GM12878 (cell line): ENCODE results near the gene DDX27. TPM values are rescaled to one million over a fixed set of nuclear protein-coding genes. Genes with fewer than 3 reads are reported as not detected.

Experiments
- ATAC-seq: fragments of 200-7000 bp; cut with Tn5 transposase; 3 replicates; pipeline ENCODE4 v1.9.1; 2020; ENCODE audit warnings: mild to moderate bottlenecking, moderate library complexity
- BruUV-seq: library from RNA; stranded (reverse); fragments of 400-500 nt; replicated peaks from 2 replicates; lab custom pipeline; 2021; lab: Mats Ljungman, UMichigan
- CTCF ChIA-PET: fragments of 300-600 bp; sonication (Branson Sonifier 250); formaldehyde crosslinking; extraction: SDS; loops from one replicate; lab custom pipeline; 2021; ENCODE audit warnings: inconsistent platforms; lab: Yijun Ruan, JAX
- POLR2A ChIA-PET: fragments of 350-600 bp; formaldehyde crosslinking; extraction: SDS; loops from one replicate; lab custom pipeline; 2021; ENCODE audit warnings: inconsistent platforms; lab: Charles Lee
- RAD21 ChIA-PET: fragments of 300-600 bp; sonication (Branson Sonifier 250); formaldehyde crosslinking; loops from one replicate; lab custom pipeline; 2023; ENCODE audit warnings: antibody characterized with exemption; ENCODE audit not compliant: unreplicated experiment; lab: Charles Lee
- SMC1A ChIA-PET: fragments of 300-600 bp; sonication (Branson Sonifier 250); formaldehyde crosslinking; loops from one replicate; lab custom pipeline; 2023; ENCODE audit not compliant: unreplicated experiment, uncharacterized antibody; lab: Charles Lee
- DNase-seq: peaks from one replicate; pipeline ENCODE4 v3.0.0-alpha.2; 2011; ENCODE audit warnings: low read depth, low spot score
- FAIRE-seq: peaks from 3 replicates; lab custom pipeline; 2011; peaks lifted over from hg19 to GRCh38; lab: Jason Lieb, UNC
- H2AFZ ChIP-seq: 2 replicates; pipeline ENCODE4 v1.6.0; 2011; ENCODE audit warnings: low read depth, low read length, control low read depth; ENCODE audit not compliant: control insufficient read depth
- H3K27ac ChIP-seq: 2 replicates; pipeline ENCODE4 v1.5.1; 2011; ENCODE audit warnings: control low read depth; ENCODE audit not compliant: control insufficient read depth, insufficient read depth
- H3K27me3 ChIP-seq, 2 experiments: replicated peaks in 1 of 2; 2 replicates each; pipeline versions ENCODE4 v1.6.0 to v1.6.1; 2011; ENCODE audit warnings: low read length in 1 of 2; ENCODE audit not compliant: control insufficient read depth in 2 of 2, insufficient read depth in 2 of 2
- H3K36me3 ChIP-seq, 2 experiments: 2 replicates each; pipeline ENCODE4 v1.5.1; 2011; ENCODE audit warnings: low read length in 1 of 2; ENCODE audit not compliant: control insufficient read depth in 2 of 2, insufficient read depth in 2 of 2
- H3K4me1 ChIP-seq: 2 replicates; pipeline ENCODE4 v1.6.1; 2011; ENCODE audit warnings: mild to moderate bottlenecking, low read length, moderate library complexity, mixed read lengths; ENCODE audit not compliant: control insufficient read depth, insufficient read depth
- H3K4me2 ChIP-seq: 2 replicates; pipeline ENCODE4 v1.6.0; 2011; ENCODE audit warnings: control low read depth; ENCODE audit not compliant: control insufficient read depth, insufficient read depth
- H3K4me3 ChIP-seq: fragments of 200-600 bp; sonication (generic); 2 replicates; pipeline ENCODE4 v1.5.1; 2016
- H3K79me2 ChIP-seq: 2 replicates; pipeline ENCODE4 v1.6.0; 2011; ENCODE audit warnings: low read length; ENCODE audit not compliant: control insufficient read depth, insufficient read depth
- H3K9ac ChIP-seq: 2 replicates; pipeline ENCODE4 v1.8.0; 2011; ENCODE audit warnings: low read length, control low read depth, mixed read lengths; ENCODE audit not compliant: control insufficient read depth, insufficient read depth
- H3K9me3 ChIP-seq: replicated peaks from 3 replicates; pipeline ENCODE4 v1.5.1; 2011; ENCODE audit warnings: mild to moderate bottlenecking, low read length; ENCODE audit not compliant: control insufficient read depth, insufficient read depth
- H4K20me1 ChIP-seq: 2 replicates; pipeline ENCODE4 v1.6.0; 2011; ENCODE audit not compliant: control insufficient read depth, insufficient read depth
- BCLAF1 ChIP-seq: fragments of 450-650 bp; IDR thresholded peaks from 2 replicates; pipeline ENCODE4 v1.6.1; 2017; ENCODE audit warnings: antibody characterized with exemption, mild to moderate bottlenecking, moderate library complexity
- CREM ChIP-seq: IDR thresholded peaks from 2 replicates; pipeline ENCODE4 v1.6.1; 2014; ENCODE audit warnings: antibody characterized with exemption, low read depth
- EP300 ChIP-seq, 2 experiments: fragments of 150-350 bp in 1 of 2; IDR thresholded peaks; 2 replicates each; pipeline ENCODE4 v1.6.1; 2011 to 2012; ENCODE audit warnings: low read depth in 2 of 2, low read length in 2 of 2, borderline replicate concordance in 1 of 2, improper control_type of control experiment in 1 of 2, inconsistent platforms in 1 of 2; ENCODE audit not compliant: control insufficient read depth in 1 of 2
- ESRRA ChIP-seq: IDR thresholded peaks from 2 replicates; pipeline ENCODE4 v1.6.1; 2012; ENCODE audit warnings: mild to moderate bottlenecking, low read length, improper control_type of control experiment
- IKZF2 ChIP-seq, 2 experiments: fragments of 450-650 bp; IDR thresholded peaks; 2 replicates each; pipeline ENCODE4 v1.6.1; 2017; ENCODE audit warnings: mild to moderate bottlenecking in 2 of 2, moderate library complexity in 2 of 2
- IRF5 ChIP-seq: fragments of 450-650 bp; IDR thresholded peaks from 2 replicates; pipeline ENCODE4 v1.6.1; 2017; ENCODE audit warnings: borderline replicate concordance
- KDM1A ChIP-seq: fragments of 200-600 bp; sonication (generic); IDR thresholded peaks from 2 replicates; pipeline ENCODE4 v1.6.1; 2016; ENCODE audit warnings: borderline replicate concordance
- KLF5 ChIP-seq: fragments of 450-650 bp; IDR thresholded peaks from 2 replicates; pipeline ENCODE4 v1.6.1; 2014; ENCODE audit warnings: mild to moderate bottlenecking; ENCODE audit not compliant: partially characterized antibody
- LARP7 ChIP-seq: fragments of 450-650 bp; IDR thresholded peaks from 2 replicates; pipeline ENCODE4 v1.6.1; 2017; ENCODE audit warnings: mild to moderate bottlenecking
- MLLT1 ChIP-seq: fragments of 450-650 bp; IDR thresholded peaks from 2 replicates; pipeline ENCODE4 v1.6.1; 2016; ENCODE audit warnings: mild to moderate bottlenecking
- MYB ChIP-seq: fragments of 150-350 bp; IDR thresholded peaks from 2 replicates; pipeline ENCODE4 v1.6.1; 2014; ENCODE audit warnings: mild to moderate bottlenecking, low read depth, low read length, borderline replicate concordance
- PAX8 ChIP-seq: fragments of 450-650 bp; IDR thresholded peaks from 2 replicates; pipeline ENCODE4 v1.6.1; 2017; ENCODE audit warnings: mild to moderate bottlenecking, moderate library complexity
- TAF1 ChIP-seq: IDR thresholded peaks from 2 replicates; pipeline ENCODE4 v1.6.1; 2011; ENCODE audit warnings: mild to moderate bottlenecking, low read depth, low read length, borderline replicate concordance
- WGBS: methylation state at CpG from one replicate; pipeline ENCODE4 v1.1.6; 2016; ENCODE audit warnings: low lambda C conversion rate; ENCODE audit not compliant: insufficient replicate concordance, insufficient coverage; ENCODE audit errors: missing lambda C conversion rate; 5-methylcytosine and 5-hydroxymethylcytosine counted together
- in situ Hi-C: fragments of 300-500 bp; cut with MboI; formaldehyde crosslinking; loops from 9 replicates; pipeline ENCODE4 v1.14.3; 2018; ENCODE audit warnings: mixed read lengths
- intact Hi-C: fragments of 100-400 bp; cut with micrococcal nuclease; formaldehyde crosslinking; loops from one replicate; pipeline ENCODE4 v1.14.2; 2022; ENCODE audit not compliant: unreplicated experiment
- polyA plus RNA-seq, 11 experiments: library from polyadenylated mRNA; depleted of rRNA in 4 of 11; unstranded in 6 of 11; stranded (reverse) in 5 of 11; fragments of >200 nt; fragmentation: Nextera tagmentation in 4 of 11; fragmentation: Illumina TruSeq in 1 of 11; extraction: Ambion mirVana in 4 of 11; extraction: Trizol in 1 of 11; gene quantifications; 1 replicate in 1 of 11; 2 replicates in 10 of 11; pipeline versions ENCODE4 v1.2.1 to v1.2.3, GENCODE V29; 2011 to 2016; ENCODE audit warnings: inconsistent platforms in 2 of 11, missing spikeins in 2 of 11, low read depth in 1 of 11
- total RNA-seq, 4 experiments: library from RNA; depleted of rRNA in 3 of 4; stranded (reverse); fragments of >200 nt in 3 of 4; fragmentation: Illumina TruSeq in 1 of 4; extraction: Trizol in 1 of 4; gene quantifications; 2 replicates each; pipeline versions ENCODE4 v1.2.1 to v1.2.3, GENCODE V29; 2013 to 2021

Gene DDX27
- total and polyA plus RNA-seq, 10 of the 15 experiments (the other 5 are each of a cell fraction or from before 2014, with no cell fraction given) = 19.8 to 78.8 (median 54.9) TPM

- no peak for FAIRE-seq
- peak overlapping the region; percentile 37; the same call in 1 of the 2 replicates for H3K27ac ChIP-seq
- no peaks in the 10 kb centered on the region; the same call in 2 of the 3 replicates for H3K9me3 ChIP-seq
- DNase-seq = no peak
- BruUV-seq = no TSS peak
- H3K27me3 ChIP-seq = no peaks in the 10 kb centered on the region
- no peaks in the 10 kb centered on the region for H3K36me3 ChIP-seq
- H3K79me2 ChIP-seq = peaks cover 76% of the 10 kb centered on the region
- ATAC-seq = no peak
- peaks cover 12% of the 10 kb centered on the region; the same call in 1 of the 2 replicates for H3K4me1 ChIP-seq
- ChIA-PET POLR2A (interaction anchor here (0.8 to 14.2 kb wide), 7 partner anchors 11 to 138 kb away, joined by 3 to 214 read pairs (median 5); no protein-coding TSS in a partner anchor), RAD21 (interaction anchor here (1.1 to 10.7 kb wide), 4 partner anchors 18 to 52 kb away, joined by 4 to 197 read pairs (median 6); partner anchors contain the start of gene DDX27), CTCF (interaction anchor here (0.7 to 10.1 kb wide), 7 partner anchors 10 to 52 kb away, joined by 3 to 113 read pairs (median 3); partner anchors contain the start of gene DDX27), SMC1A (interaction anchor here (0.6 to 13.5 kb wide), 12 partner anchors 9 to 102 kb away, joined by 3 to 271 read pairs (median 3); no protein-coding TSS in a partner anchor)
- H3K4me3 ChIP-seq = peak overlapping the region; percentile 81; the same call in 1 of the 2 replicates
- peak overlapping the region; percentile 78 for H3K4me2 ChIP-seq
- in situ Hi-C loops = no loop called here
- 80% methylated on average over 6 of the region's 6 CpGs for WGBS
- peak overlapping the region; percentile 31 for H3K9ac ChIP-seq
- no peak overlapping the region for H2AFZ ChIP-seq
- no peaks in the 10 kb centered on the region; the same call in 1 of the 2 replicates for H4K20me1 ChIP-seq
- intact Hi-C loops = loop anchor here (1.0 kb wide), 1 partner anchor 20 kb away; no protein-coding TSS in a partner anchor
- TF ChIP-seq MYB (no peak), MLLT1 (no peak), KLF5 (no peak), IKZF2 (IDR thresholded peaks at IDR 0.05) (no peak), KDM1A (no peak), TAF1 (no peak), EP300 (IDR thresholded peaks at IDR 0.05; ENCODE audit: borderline replicate concordance in 1 of 2, control insufficient read depth in 1 of 2, low read depth in 2 of 2, low read length in 2 of 2) (no peak), BCLAF1 (no peak), LARP7 (no peak), ESRRA (no peak), PAX8 (no peak), CREM (no peak), IRF5 (no peak)
Measured at GRCh38 chr20:49185071-49185761, 34.0 kb upstream of the DDX27 start.
